Type B pancreatic cell (in vitro differentiated cells): ENCODE results near the gene LRRC3. TPM values are rescaled to one million over a fixed set of nuclear protein-coding genes. Genes with fewer than 3 reads are reported as not detected.

Source experiments
- DNase-seq: peaks from one replicate; pipeline ENCODE4 v3.0.0; 2021; ENCODE audit warnings: mixed read lengths; ENCODE audit not compliant: unreplicated experiment; ENCODE audit errors: extremely low spot score
- H3K27ac Mint-ChIP-seq: 2 replicates; pipeline ENCODE4 v1.8.0; 2021; ENCODE audit warnings: mild to moderate bottlenecking, mixed read lengths
- H3K27me3 Mint-ChIP-seq: 2 replicates; pipeline ENCODE4 v1.8.0; 2021; ENCODE audit warnings: mixed read lengths
- H3K36me3 Mint-ChIP-seq: 2 replicates; pipeline ENCODE4 v1.8.0; 2021; ENCODE audit warnings: mixed read lengths
- H3K4me1 Mint-ChIP-seq: one replicate; pipeline ENCODE4 v1.8.0; 2021; ENCODE audit warnings: mixed read lengths; ENCODE audit not compliant: unreplicated experiment
- H3K4me3 Mint-ChIP-seq: 2 replicates; pipeline ENCODE4 v1.8.0; 2021; ENCODE audit warnings: mild to moderate bottlenecking, mixed read lengths
- H3K9me3 Mint-ChIP-seq: 2 replicates; pipeline ENCODE4 v1.8.0; 2021; ENCODE audit warnings: mixed read lengths
- CTCF ChIP-seq: fragments of 200-600 bp; sonication (generic); conservative IDR thresholded peaks from 2 replicates; pipeline ENCODE4 v1.5.0; 2021; ENCODE audit warnings: antibody characterized with exemption, mild to moderate bottlenecking
- long read RNA-seq: library from polyadenylated mRNA; unstranded; transcript quantifications from one replicate; pipeline ENCODE4 v2.0.0, GENCODE V29; 2020
- total RNA-seq: library from RNA; stranded (reverse); gene quantifications from 2 replicates; pipeline ENCODE4 v1.2.1, GENCODE V29; 2021; ENCODE audit warnings: low replicate concordance

The LRRC3 gene
- 6.4 and 8.7 TPM in 2 replicates for total RNA-seq
- long read RNA-seq, partial matches to known transcripts = 0 of 1 reads
- long read RNA-seq, other reads (novel, unspliced or antisense) = 1 of 1 reads

- peak; percentile 90 for DNase-seq
- TF ChIP-seq CTCF = no peak
- H3K27ac Mint-ChIP-seq = peak within 1 kb of the TSS; percentile 34
- H3K9me3 Mint-ChIP-seq = no peaks in the 10 kb centered on the region
- peak within 1 kb of the TSS; percentile 85 for H3K4me3 Mint-ChIP-seq
- H3K27me3 Mint-ChIP-seq = peaks cover 13% of the 10 kb centered on the region
- H3K36me3 Mint-ChIP-seq = no peaks in the 10 kb centered on the region
- H3K4me1 Mint-ChIP-seq = no peaks in the 10 kb centered on the region
These were observed at the start of gene LRRC3 for GRCh38 chr21:44454747-44455523. TSS of gene LRRC3 (plus strand) at chr21:44455510. CDS start at chr21:44456645, 1,135 bp downstream.

GRCh38 chr21:44405948-44406872 lies 49.1 kb upstream of the LRRC3 start:
- no peak for TF ChIP-seq CTCF
- Mint-ChIP-seq H3K27ac (no peak overlapping the region), H3K4me1 (no peaks in the 10 kb centered on the region), H3K4me3 (no peak overlapping the region), H3K27me3 (peaks cover 3% of the 10 kb centered on the region), H3K9me3 (peaks cover 5% of the 10 kb centered on the region), H3K36me3 (no peaks in the 10 kb centered on the region)
- DNase-seq = peak; percentile 58

- TF ChIP-seq CTCF = no peak
- DNase-seq = no peak
- Mint-ChIP-seq H3K4me3 (no peak overlapping the region), H3K4me1 (no peaks in the 10 kb centered on the region), H3K9me3 (peaks cover 5% of the 10 kb centered on the region), H3K27me3 (peaks cover 6% of the 10 kb centered on the region), H3K36me3 (no peaks in the 10 kb centered on the region), H3K27ac (no peak overlapping the region)
These were observed 48.4 kb upstream of the LRRC3 start for GRCh38 chr21:44406953-44407352.

GRCh38 chr21:44407493-44407892 lies 47.8 kb upstream of the LRRC3 start:
- no peak for DNase-seq
- Mint-ChIP-seq H3K9me3 (peaks cover 5% of the 10 kb centered on the region), H3K4me3 (no peak overlapping the region), H3K27ac (no peak overlapping the region), H3K4me1 (no peaks in the 10 kb centered on the region), H3K36me3 (no peaks in the 10 kb centered on the region), H3K27me3 (peaks cover 10% of the 10 kb centered on the region)
- TF ChIP-seq CTCF = no peak

- Mint-ChIP-seq H3K4me1 (no peaks in the 10 kb centered on the region), H3K9me3 (peaks cover 5% of the 10 kb centered on the region), H3K27ac (no peak overlapping the region), H3K36me3 (no peaks in the 10 kb centered on the region), H3K4me3 (no peak overlapping the region), H3K27me3 (peaks cover 15% of the 10 kb centered on the region)
- DNase-seq = peak; percentile 20
- no peak for TF ChIP-seq CTCF
These were observed 47.1 kb upstream of the LRRC3 start for GRCh38 chr21:44408226-44408625.
